Measurements from ENCODE around the gene DEUP1.

DNA sequence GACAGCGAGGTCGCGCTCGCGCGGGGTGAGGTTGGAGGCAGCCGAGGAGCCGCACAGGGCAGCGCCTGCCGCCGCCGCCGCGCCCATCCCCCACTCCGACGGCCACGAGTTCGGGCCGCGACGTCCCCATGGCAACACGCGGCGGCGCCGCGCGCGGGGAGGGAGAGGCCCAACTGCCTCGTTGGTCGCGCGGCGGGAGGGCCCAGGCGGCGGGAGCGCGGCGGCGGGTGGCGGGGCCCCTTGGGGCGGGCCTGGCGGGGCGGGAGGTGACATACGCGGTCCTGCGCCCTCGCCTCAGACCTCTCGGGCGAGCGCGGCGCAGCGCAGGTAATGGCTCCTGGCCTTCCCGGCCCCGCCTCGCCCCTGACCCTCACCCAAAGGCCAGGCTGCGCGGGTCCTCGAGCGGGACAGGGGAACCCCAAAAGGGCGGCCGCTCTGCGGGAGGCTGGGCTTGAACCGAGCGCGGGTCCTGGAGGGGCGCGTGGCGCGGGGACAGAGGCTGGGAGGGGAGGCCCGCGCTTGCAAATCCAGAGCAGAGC lies at the start of gene DEUP1:
- TF ChIP-seq POLR2A (IDR thresholded peaks at IDR 0.05) (no peak), POLR2AphosphoS5 (IDR thresholded peaks at IDR 0.05) (no peak)
- TF ChIP-seq, protein P1, sequence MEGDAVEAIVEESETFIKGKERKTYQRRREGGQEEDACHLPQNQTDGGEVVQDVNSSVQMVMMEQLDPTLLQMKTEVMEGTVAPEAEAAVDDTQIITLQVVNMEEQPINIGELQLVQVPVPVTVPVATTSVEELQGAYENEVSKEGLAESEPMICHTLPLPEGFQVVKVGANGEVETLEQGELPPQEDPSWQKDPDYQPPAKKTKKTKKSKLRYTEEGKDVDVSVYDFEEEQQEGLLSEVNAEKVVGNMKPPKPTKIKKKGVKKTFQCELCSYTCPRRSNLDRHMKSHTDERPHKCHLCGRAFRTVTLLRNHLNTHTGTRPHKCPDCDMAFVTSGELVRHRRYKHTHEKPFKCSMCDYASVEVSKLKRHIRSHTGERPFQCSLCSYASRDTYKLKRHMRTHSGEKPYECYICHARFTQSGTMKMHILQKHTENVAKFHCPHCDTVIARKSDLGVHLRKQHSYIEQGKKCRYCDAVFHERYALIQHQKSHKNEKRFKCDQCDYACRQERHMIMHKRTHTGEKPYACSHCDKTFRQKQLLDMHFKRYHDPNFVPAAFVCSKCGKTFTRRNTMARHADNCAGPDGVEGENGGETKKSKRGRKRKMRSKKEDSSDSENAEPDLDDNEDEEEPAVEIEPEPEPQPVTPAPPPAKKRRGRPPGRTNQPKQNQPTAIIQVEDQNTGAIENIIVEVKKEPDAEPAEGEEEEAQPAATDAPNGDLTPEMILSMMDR (IDR thresholded peaks at IDR 0.05), result no peak
